Smooth muscle cell (in vitro differentiated cells): Measurements from ENCODE around the gene MRPS25. TPM values are rescaled to one million over a fixed set of nuclear protein-coding genes. Genes with fewer than 3 reads are reported as not detected.

Source experiments
- DNase-seq: peaks from one replicate; lab custom pipeline; 2025; ENCODE audit not compliant: unreplicated experiment; lab: John Stamatoyannopoulos, UW
- H2AFZ ChIP-seq: fragments of 200-600 bp; sonication (generic); 2 replicates; pipeline ENCODE4 v1.6.0; 2016; ENCODE audit warnings: antibody characterized with exemption, low read depth, mild to moderate bottlenecking
- H3F3A ChIP-seq: fragments of 200-600 bp; sonication (generic); 2 replicates; pipeline ENCODE4 v1.6.0; 2017; ENCODE audit warnings: antibody characterized with exemption, low read depth
- H3K27ac ChIP-seq: fragments of 200-600 bp; sonication (generic); 2 replicates; pipeline ENCODE4 v1.5.1; 2016; ENCODE audit warnings: low read depth, mild to moderate bottlenecking
- H3K27me3 ChIP-seq: fragments of 200-600 bp; sonication (generic); 2 replicates; pipeline ENCODE4 v1.6.1; 2016; ENCODE audit warnings: low read depth, mild to moderate bottlenecking
- H3K36me3 ChIP-seq: fragments of 200-600 bp; sonication (generic); 2 replicates; pipeline ENCODE4 v1.5.1; 2016; ENCODE audit warnings: low read depth
- H3K4me1 ChIP-seq: fragments of 200-600 bp; sonication (generic); 2 replicates; pipeline ENCODE4 v1.5.1; 2016; ENCODE audit warnings: low read depth
- H3K4me2 ChIP-seq: fragments of 200-600 bp; sonication (generic); 2 replicates; pipeline ENCODE4 v1.6.0; 2016; ENCODE audit warnings: mild to moderate bottlenecking
- H3K4me3 ChIP-seq: fragments of 200-600 bp; sonication (generic); 2 replicates; pipeline ENCODE4 v1.5.1; 2016; ENCODE audit warnings: mild to moderate bottlenecking
- H3K79me2 ChIP-seq: fragments of 200-600 bp; sonication (generic); 2 replicates; pipeline ENCODE4 v1.6.0; 2016; ENCODE audit warnings: low read depth, mild to moderate bottlenecking
- H3K9ac ChIP-seq: fragments of 200-600 bp; sonication (generic); 2 replicates; pipeline ENCODE4 v1.6.0; 2016; ENCODE audit warnings: low read depth
- H3K9me3 ChIP-seq: fragments of 200-600 bp; sonication (generic); replicated peaks from 2 replicates; pipeline ENCODE4 v1.5.1; 2016; ENCODE audit warnings: low read depth
- H4K20me1 ChIP-seq: fragments of 200-600 bp; sonication (generic); 2 replicates; pipeline ENCODE4 v1.6.0; 2016; ENCODE audit warnings: low read depth
- CTCF ChIP-seq: fragments of 200-600 bp; sonication (generic); IDR thresholded peaks from 2 replicates; pipeline ENCODE4 v1.5.1; 2017; ENCODE audit warnings: borderline replicate concordance, mild to moderate bottlenecking, antibody characterized with exemption; ENCODE audit not compliant: insufficient read depth, poor library complexity, severe bottlenecking
- WGBS: methylation state at CpG from one replicate; pipeline ENCODE4 v1.1.7; 2016; ENCODE audit warnings: low lambda C conversion rate; 5-methylcytosine and 5-hydroxymethylcytosine counted together
- polyA plus RNA-seq: library from polyadenylated mRNA; unstranded; fragments of >200 nt; fragmentation: Nextera tagmentation; extraction: Ambion mirVana; gene quantifications from 2 replicates; pipeline ENCODE4 v1.2.1, GENCODE V29; 2016
- total RNA-seq: library from RNA; depleted of rRNA; stranded (reverse); fragments of >200 nt; gene quantifications from 2 replicates; pipeline ENCODE4 v1.2.3, GENCODE V29; 2014

MRPS25 gene
- total and polyA plus RNA-seq, 2 experiments from 2014 or later: 18.9 to 22.1 TPM

GRCh38 chr3:15094187-15094875, 29.2 kb upstream of the MRPS25 start:
- H3F3A ChIP-seq: no peaks in the 10 kb centered on the region
- H3K27me3 ChIP-seq: no peaks in the 10 kb centered on the region
- WGBS: 94% methylated on average over 5 of the region's 5 CpGs
- peaks cover 21% of the 10 kb centered on the region for H4K20me1 ChIP-seq
- peaks cover 10% of the 10 kb centered on the region for H3K36me3 ChIP-seq
- H3K9me3 ChIP-seq: no peaks in the 10 kb centered on the region
- H3K4me1 ChIP-seq: peaks cover 7% of the 10 kb centered on the region
- no peak for DNase-seq
- no peak for TF ChIP-seq CTCF
- H3K9ac ChIP-seq: no peak overlapping the region
- no peak overlapping the region for H2AFZ ChIP-seq
- H3K79me2 ChIP-seq: peaks cover 21% of the 10 kb centered on the region
- no peak overlapping the region for H3K4me3 ChIP-seq
- no peak overlapping the region for H3K4me2 ChIP-seq
- H3K27ac ChIP-seq: no peak overlapping the region

GRCh38 chr3:15092686-15093085, 27.6 kb upstream of the MRPS25 start:
- no peak overlapping the region for H3K9ac ChIP-seq
- 88% methylated on average over 1 of the region's 1 CpG for WGBS
- no peaks in the 10 kb centered on the region for H3K9me3 ChIP-seq
- H2AFZ ChIP-seq: no peak overlapping the region
- H4K20me1 ChIP-seq: peaks cover 17% of the 10 kb centered on the region
- no peak for DNase-seq
- H3K4me3 ChIP-seq: no peak overlapping the region
- no peak overlapping the region for H3K4me2 ChIP-seq
- H3K27ac ChIP-seq: no peak overlapping the region
- no peaks in the 10 kb centered on the region for H3F3A ChIP-seq
- H3K4me1 ChIP-seq: peaks cover 3% of the 10 kb centered on the region
- H3K79me2 ChIP-seq: peaks cover 10% of the 10 kb centered on the region
- no peak for TF ChIP-seq CTCF
- peaks cover 10% of the 10 kb centered on the region for H3K36me3 ChIP-seq
- H3K27me3 ChIP-seq: no peaks in the 10 kb centered on the region

GRCh38 chr3:15091575-15091974, 26.5 kb upstream of the MRPS25 start:
- 90% methylated on average over 5 of the region's 5 CpGs for WGBS
- Histone ChIP-seq H3K4me3 (no peak overlapping the region), H2AFZ (no peak overlapping the region), H3K9me3 (no peaks in the 10 kb centered on the region), H3K4me2 (no peak overlapping the region), H3K27me3 (no peaks in the 10 kb centered on the region), H4K20me1 (peaks cover 8% of the 10 kb centered on the region), H3K36me3 (peaks cover 10% of the 10 kb centered on the region), H3K79me2 (no peaks in the 10 kb centered on the region), H3K4me1 (no peaks in the 10 kb centered on the region), H3F3A (no peaks in the 10 kb centered on the region), H3K27ac (no peak overlapping the region), H3K9ac (no peak overlapping the region)
- DNase-seq: no peak
- TF ChIP-seq CTCF: no peak

- H3K27ac ChIP-seq: no peak overlapping the region
- no peaks in the 10 kb centered on the region for H3K4me1 ChIP-seq
- H3K36me3 ChIP-seq: peaks cover 9% of the 10 kb centered on the region
- H3K4me3 ChIP-seq: no peak overlapping the region
- no peaks in the 10 kb centered on the region for H3K9me3 ChIP-seq
- no peaks in the 10 kb centered on the region for H3K27me3 ChIP-seq
- no peak overlapping the region for H2AFZ ChIP-seq
- WGBS: 100% methylated on average over 1 of the region's 1 CpG
- DNase-seq: no peak
- no peak overlapping the region for H3K4me2 ChIP-seq
- no peak overlapping the region for H3K9ac ChIP-seq
- no peaks in the 10 kb centered on the region for H3K79me2 ChIP-seq
- no peak for TF ChIP-seq CTCF
- no peaks in the 10 kb centered on the region for H4K20me1 ChIP-seq
- H3F3A ChIP-seq: no peaks in the 10 kb centered on the region
Measured at GRCh38 chr3:15089201-15089600, 24.1 kb upstream of the MRPS25 start.
